GM23338 (cell line): Measurements from ENCODE around the gene ATL2. TPM values are rescaled to one million over a fixed set of nuclear protein-coding genes. Genes with fewer than 3 reads are reported as not detected.

Experiments used
- ATAC-seq: fragments of 200-7000 bp; cut with Tn5 transposase; 3 replicates; pipeline ENCODE4 v1.9.1; 2020
- DNase-seq: peaks from one replicate; pipeline ENCODE4 v3.0.0-alpha.2; 2015; ENCODE audit warnings: low spot score
- H2AFZ ChIP-seq: fragments of 200-600 bp; sonication (generic); 2 replicates; pipeline ENCODE4 v1.8.0; 2016; ENCODE audit warnings: antibody characterized with exemption, mild to moderate bottlenecking, moderate library complexity
- H3F3A ChIP-seq: fragments of 200-600 bp; sonication (generic); replicated peaks from 2 replicates; pipeline ENCODE4 v1.8.0; 2017; ENCODE audit warnings: antibody characterized with exemption, mixed run types, low read depth
- H3K27ac ChIP-seq: fragments of 200-600 bp; sonication (generic); 2 replicates; pipeline ENCODE4 v1.6.1; 2016; ENCODE audit warnings: low read depth
- H3K27me3 ChIP-seq: fragments of 200-600 bp; sonication (generic); 2 replicates; pipeline ENCODE4 v1.8.0; 2016; ENCODE audit warnings: mild to moderate bottlenecking, mixed run types, moderate library complexity; ENCODE audit not compliant: insufficient read depth
- H3K36me3 ChIP-seq: fragments of 200-600 bp; sonication (generic); 2 replicates; pipeline ENCODE4 v1.8.0; 2016; ENCODE audit warnings: mild to moderate bottlenecking; ENCODE audit not compliant: insufficient read depth
- H3K4me1 ChIP-seq: fragments of 200-600 bp; sonication (generic); 2 replicates; pipeline ENCODE4 v1.8.0; 2016; ENCODE audit warnings: mild to moderate bottlenecking, moderate library complexity; ENCODE audit not compliant: insufficient read depth
- H3K4me2 ChIP-seq: fragments of 200-600 bp; sonication (generic); 2 replicates; pipeline ENCODE4 v1.7.1; 2017; ENCODE audit warnings: mixed run types
- H3K4me3 ChIP-seq: fragments of 200-600 bp; sonication (generic); 2 replicates; pipeline ENCODE4 v1.6.1; 2016; ENCODE audit warnings: mixed run types
- H3K79me2 ChIP-seq: fragments of 200-600 bp; sonication (generic); replicated peaks from 2 replicates; pipeline ENCODE4 v1.8.0; 2017; ENCODE audit warnings: mild to moderate bottlenecking; ENCODE audit not compliant: insufficient read depth
- H3K9me2 ChIP-seq: fragments of 200-600 bp; sonication (generic); 2 replicates; pipeline ENCODE4 v1.8.0; 2017; ENCODE audit not compliant: insufficient read depth
- H4K20me1 ChIP-seq: fragments of 200-600 bp; sonication (generic); replicated peaks from 2 replicates; pipeline ENCODE4 v1.8.0; 2017; ENCODE audit warnings: mild to moderate bottlenecking; ENCODE audit not compliant: insufficient read depth
- H3K27ac Mint-ChIP-seq: 2 replicates; pipeline ENCODE4 v1.8.0; 2020; ENCODE audit warnings: inconsistent platforms, mild to moderate bottlenecking, moderate library complexity, mixed read lengths
- H3K27me3 Mint-ChIP-seq: 3 replicates; pipeline ENCODE4 v1.8.0; 2022; ENCODE audit warnings: low read depth, mild to moderate bottlenecking, moderate library complexity, mixed read lengths, inconsistent platforms; ENCODE audit not compliant: insufficient read depth, poor library complexity
- H3K36me3 Mint-ChIP-seq: 3 replicates; pipeline ENCODE4 v1.8.0; 2021; ENCODE audit warnings: low read depth, mild to moderate bottlenecking, inconsistent platforms, moderate library complexity, mixed read lengths
- H3K4me1 Mint-ChIP-seq: 3 replicates; pipeline ENCODE4 v1.8.0; 2020; ENCODE audit warnings: mild to moderate bottlenecking, inconsistent platforms, mixed read lengths
- H3K4me3 Mint-ChIP-seq: 3 replicates; pipeline ENCODE4 v1.8.0; 2021; ENCODE audit warnings: moderate library complexity, mild to moderate bottlenecking, inconsistent platforms, mixed read lengths
- H3K9me3 Mint-ChIP-seq: 3 replicates; pipeline ENCODE4 v1.8.0; 2020; ENCODE audit warnings: moderate library complexity, mild to moderate bottlenecking, inconsistent platforms, mixed read lengths
- CREB1 ChIP-seq: fragments of 250-450 bp; sonication (Bioruptor Pico); IDR thresholded peaks from 2 replicates; pipeline ENCODE4 v1.5.0; 2020; ENCODE audit warnings: low read depth, mild to moderate bottlenecking, moderate library complexity
- CTCF ChIP-seq, 2 experiments: fragments of 200-600 bp in 1 of 2; sonication (generic) in 1 of 2; conservative IDR thresholded peaks; 2 replicates each; pipeline versions ENCODE4 v1.5.1 to v1.6.1; 2016 to 2017; ENCODE audit warnings: antibody characterized with exemption in 2 of 2, low read depth in 2 of 2, mild to moderate bottlenecking in 2 of 2, moderate library complexity in 1 of 2
- EZH2 ChIP-seq: fragments of 200-600 bp; sonication (generic); IDR thresholded peaks from one replicate; pipeline ENCODE4 v1.8.0; 2017; ENCODE audit warnings: antibody characterized with exemption, mild to moderate bottlenecking, low read depth; ENCODE audit not compliant: unreplicated experiment
- EZH2phosphoT487 ChIP-seq: fragments of 200-600 bp; sonication (generic); IDR thresholded peaks from one replicate; pipeline ENCODE4 v1.8.1; 2018; ENCODE audit warnings: antibody characterized with exemption; ENCODE audit not compliant: unreplicated experiment
- JUNB ChIP-seq: IDR thresholded peaks from one replicate; pipeline ENCODE4 v1.6.1; 2016; ENCODE audit warnings: antibody characterized with exemption; ENCODE audit not compliant: unreplicated experiment
- NANOG ChIP-seq: IDR thresholded peaks from 2 replicates; pipeline ENCODE4 v1.6.1; 2016; ENCODE audit warnings: antibody characterized with exemption, borderline replicate concordance
- POLR2AphosphoS5 ChIP-seq: IDR thresholded peaks from 2 replicates; pipeline ENCODE4 v1.6.1; 2016; ENCODE audit warnings: antibody characterized with exemption, low read depth
- STAT1 ChIP-seq: IDR thresholded peaks from one replicate; pipeline ENCODE4 v1.6.1; 2016; ENCODE audit warnings: antibody characterized with exemption; ENCODE audit not compliant: unreplicated experiment
- ZNF114 ChIP-seq: fragments of 250-450 bp; sonication (Bioruptor Pico); IDR thresholded peaks from 2 replicates; pipeline ENCODE4 v1.5.0; 2020; ENCODE audit warnings: mild to moderate bottlenecking, moderate library complexity
- ZNF331 ChIP-seq: fragments of 250-450 bp; sonication (Bioruptor Pico); IDR thresholded peaks from 2 replicates; pipeline ENCODE4 v1.5.0; 2020; ENCODE audit warnings: low read depth, mild to moderate bottlenecking, moderate library complexity
- polyA plus RNA-seq: library from polyadenylated mRNA; unstranded; fragments of >200 nt; fragmentation: Nextera tagmentation; extraction: Ambion mirVana; gene quantifications from 2 replicates; pipeline ENCODE4 v1.2.1, GENCODE V29; 2016
- total RNA-seq: library from RNA; depleted of rRNA; stranded (reverse); fragments of >200 nt; shearing (Covaris generic); gene quantifications from 2 replicates; pipeline ENCODE4 v1.2.3, GENCODE V29; 2014
- TF ChIP-seq, protein P1 (sequence below): fragments of 250-450 bp; sonication (Bioruptor Pico); IDR thresholded peaks from 2 replicates; pipeline ENCODE4 v1.5.0; 2020; ENCODE audit warnings: mild to moderate bottlenecking, moderate library complexity
- TF ChIP-seq, protein P2 (sequence below): IDR thresholded peaks from 2 replicates; pipeline ENCODE4 v1.6.1; 2016; ENCODE audit warnings: antibody characterized with exemption
- TF ChIP-seq, protein P3 (sequence below): IDR thresholded peaks from one replicate; pipeline ENCODE4 v1.6.1; 2018; ENCODE audit warnings: antibody characterized with exemption; ENCODE audit not compliant: unreplicated experiment

Gene ATL2
- total and polyA plus RNA-seq, 2 experiments from 2014 or later = 30.2 to 140 TPM

DNA sequence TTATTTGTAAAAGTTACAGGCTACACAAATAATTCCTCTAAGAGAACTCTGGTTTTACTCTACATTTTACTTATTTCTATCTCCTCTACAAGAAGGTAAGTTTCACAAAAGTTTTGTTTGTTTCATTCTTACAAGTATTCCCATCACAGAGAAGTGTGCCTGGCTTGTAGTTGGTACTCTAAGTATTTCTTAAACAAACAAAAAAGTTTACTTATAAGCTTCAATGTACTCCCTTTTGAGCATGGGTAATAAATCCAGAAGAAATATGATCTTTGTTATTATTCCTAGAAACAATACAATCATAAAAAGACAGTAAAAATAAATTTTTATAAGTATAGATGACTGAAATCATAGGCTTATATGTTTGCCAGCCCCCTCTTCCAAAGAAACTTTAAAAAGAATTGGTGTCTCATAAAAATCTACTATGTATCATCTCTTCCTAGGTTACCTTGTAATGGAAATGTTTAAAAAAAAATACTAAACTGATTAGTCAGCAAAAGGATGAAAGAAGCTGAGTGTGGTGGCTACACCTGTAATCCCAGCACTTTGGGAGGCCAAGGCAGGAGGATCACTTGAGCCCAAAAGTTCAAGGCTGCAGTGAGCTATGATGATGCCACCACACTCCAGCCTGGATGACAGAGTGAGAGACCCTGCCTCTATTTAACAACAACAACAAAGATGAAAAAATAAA is 54.7 kb downstream of the ATL2 start:
- Histone ChIP-seq H4K20me1 (peaks cover 2% of the 10 kb centered on the region; the same call in 1 of the 2 replicates), H3K27ac (no peak overlapping the region), H3K9me2 (no peaks in the 10 kb centered on the region), H3K36me3 (no peaks in the 10 kb centered on the region; the same call in 1 of the 2 replicates), H3K4me1 (no peaks in the 10 kb centered on the region), H3K4me3 (no peak overlapping the region), H3K79me2 (peaks cover 62% of the 10 kb centered on the region), H2AFZ (no peak overlapping the region), H3K4me2 (no peak overlapping the region), H3K27me3 (no peaks in the 10 kb centered on the region), H3F3A (0 out of 2 replicates have a peak, but pooled peaks cover under 1% of the 10 kb centered on the region)
- Mint-ChIP-seq H3K27me3 (peaks cover 2% of the 10 kb centered on the region), H3K27ac (no peak overlapping the region), H3K36me3 (peaks cover 11% of the 10 kb centered on the region; the same call in 2 of the 3 replicates), H3K4me1 (peaks cover 5% of the 10 kb centered on the region), H3K9me3 (no peaks in the 10 kb centered on the region), H3K4me3 (no peak overlapping the region)
- DNase-seq (no peak), ATAC-seq (no peak)
- no peak for TF ChIP-seq ZNF331 (CRISPR knock-in tag)
- TF ChIP-seq ZNF114 = no peak
- TF ChIP-seq, protein P1, sequence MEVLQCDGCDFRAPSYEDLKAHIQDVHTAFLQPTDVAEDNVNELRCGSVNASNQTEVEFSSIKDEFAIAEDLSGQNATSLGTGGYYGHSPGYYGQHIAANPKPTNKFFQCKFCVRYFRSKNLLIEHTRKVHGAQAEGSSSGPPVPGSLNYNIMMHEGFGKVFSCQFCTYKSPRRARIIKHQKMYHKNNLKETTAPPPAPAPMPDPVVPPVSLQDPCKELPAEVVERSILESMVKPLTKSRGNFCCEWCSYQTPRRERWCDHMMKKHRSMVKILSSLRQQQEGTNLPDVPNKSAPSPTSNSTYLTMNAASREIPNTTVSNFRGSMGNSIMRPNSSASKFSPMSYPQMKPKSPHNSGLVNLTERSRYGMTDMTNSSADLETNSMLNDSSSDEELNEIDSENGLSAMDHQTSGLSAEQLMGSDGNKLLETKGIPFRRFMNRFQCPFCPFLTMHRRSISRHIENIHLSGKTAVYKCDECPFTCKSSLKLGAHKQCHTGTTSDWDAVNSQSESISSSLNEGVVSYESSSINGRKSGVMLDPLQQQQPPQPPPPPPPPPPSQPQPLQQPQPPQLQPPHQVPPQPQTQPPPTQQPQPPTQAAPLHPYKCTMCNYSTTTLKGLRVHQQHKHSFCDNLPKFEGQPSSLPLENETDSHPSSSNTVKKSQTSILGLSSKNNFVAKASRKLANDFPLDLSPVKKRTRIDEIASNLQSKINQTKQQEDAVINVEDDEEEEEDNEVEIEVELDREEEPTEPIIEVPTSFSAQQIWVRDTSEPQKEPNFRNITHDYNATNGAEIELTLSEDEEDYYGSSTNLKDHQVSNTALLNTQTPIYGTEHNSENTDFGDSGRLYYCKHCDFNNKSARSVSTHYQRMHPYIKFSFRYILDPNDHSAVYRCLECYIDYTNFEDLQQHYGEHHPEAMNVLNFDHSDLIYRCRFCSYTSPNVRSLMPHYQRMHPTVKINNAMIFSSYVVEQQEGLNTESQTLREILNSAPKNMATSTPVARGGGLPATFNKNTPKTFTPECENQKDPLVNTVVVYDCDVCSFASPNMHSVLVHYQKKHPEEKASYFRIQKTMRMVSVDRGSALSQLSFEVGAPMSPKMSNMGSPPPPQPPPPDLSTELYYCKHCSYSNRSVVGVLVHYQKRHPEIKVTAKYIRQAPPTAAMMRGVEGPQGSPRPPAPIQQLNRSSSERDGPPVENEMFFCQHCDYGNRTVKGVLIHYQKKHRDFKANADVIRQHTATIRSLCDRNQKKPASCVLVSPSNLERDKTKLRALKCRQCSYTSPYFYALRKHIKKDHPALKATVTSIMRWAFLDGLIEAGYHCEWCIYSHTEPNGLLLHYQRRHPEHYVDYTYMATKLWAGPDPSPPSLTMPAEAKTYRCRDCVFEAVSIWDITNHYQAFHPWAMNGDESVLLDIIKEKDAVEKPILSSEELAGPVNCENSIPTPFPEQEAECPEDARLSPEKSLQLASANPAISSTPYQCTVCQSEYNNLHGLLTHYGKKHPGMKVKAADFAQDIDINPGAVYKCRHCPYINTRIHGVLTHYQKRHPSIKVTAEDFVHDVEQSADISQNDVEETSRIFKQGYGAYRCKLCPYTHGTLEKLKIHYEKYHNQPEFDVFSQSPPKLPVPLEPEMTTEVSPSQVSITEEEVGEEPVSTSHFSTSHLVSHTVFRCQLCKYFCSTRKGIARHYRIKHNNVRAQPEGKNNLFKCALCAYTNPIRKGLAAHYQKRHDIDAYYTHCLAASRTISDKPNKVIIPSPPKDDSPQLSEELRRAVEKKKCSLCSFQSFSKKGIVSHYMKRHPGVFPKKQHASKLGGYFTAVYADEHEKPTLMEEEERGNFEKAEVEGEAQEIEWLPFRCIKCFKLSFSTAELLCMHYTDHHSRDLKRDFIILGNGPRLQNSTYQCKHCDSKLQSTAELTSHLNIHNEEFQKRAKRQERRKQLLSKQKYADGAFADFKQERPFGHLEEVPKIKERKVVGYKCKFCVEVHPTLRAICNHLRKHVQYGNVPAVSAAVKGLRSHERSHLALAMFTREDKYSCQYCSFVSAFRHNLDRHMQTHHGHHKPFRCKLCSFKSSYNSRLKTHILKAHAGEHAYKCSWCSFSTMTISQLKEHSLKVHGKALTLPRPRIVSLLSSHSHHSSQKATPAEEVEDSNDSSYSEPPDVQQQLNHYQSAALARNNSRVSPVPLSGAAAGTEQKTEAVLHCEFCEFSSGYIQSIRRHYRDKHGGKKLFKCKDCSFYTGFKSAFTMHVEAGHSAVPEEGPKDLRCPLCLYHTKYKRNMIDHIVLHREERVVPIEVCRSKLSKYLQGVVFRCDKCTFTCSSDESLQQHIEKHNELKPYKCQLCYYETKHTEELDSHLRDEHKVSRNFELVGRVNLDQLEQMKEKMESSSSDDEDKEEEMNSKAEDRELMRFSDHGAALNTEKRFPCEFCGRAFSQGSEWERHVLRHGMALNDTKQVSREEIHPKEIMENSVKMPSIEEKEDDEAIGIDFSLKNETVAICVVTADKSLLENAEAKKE (CRISPR knock-in tag) = no peak
- TF ChIP-seq JUNB = no peak
- no peak for TF ChIP-seq CREB1 (CRISPR knock-in tag)
- TF ChIP-seq POLR2AphosphoS5 = no peak
- TF ChIP-seq, protein P2, sequence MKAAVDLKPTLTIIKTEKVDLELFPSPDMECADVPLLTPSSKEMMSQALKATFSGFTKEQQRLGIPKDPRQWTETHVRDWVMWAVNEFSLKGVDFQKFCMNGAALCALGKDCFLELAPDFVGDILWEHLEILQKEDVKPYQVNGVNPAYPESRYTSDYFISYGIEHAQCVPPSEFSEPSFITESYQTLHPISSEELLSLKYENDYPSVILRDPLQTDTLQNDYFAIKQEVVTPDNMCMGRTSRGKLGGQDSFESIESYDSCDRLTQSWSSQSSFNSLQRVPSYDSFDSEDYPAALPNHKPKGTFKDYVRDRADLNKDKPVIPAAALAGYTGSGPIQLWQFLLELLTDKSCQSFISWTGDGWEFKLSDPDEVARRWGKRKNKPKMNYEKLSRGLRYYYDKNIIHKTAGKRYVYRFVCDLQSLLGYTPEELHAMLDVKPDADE = no peak
- TF ChIP-seq EZH2phosphoT487 = no peak
- no peak for TF ChIP-seq CTCF (conservative IDR thresholded peaks at IDR 0.05; ENCODE audit: low read depth in 2 of 2)
- no peak for TF ChIP-seq STAT1
- TF ChIP-seq, protein P3, sequence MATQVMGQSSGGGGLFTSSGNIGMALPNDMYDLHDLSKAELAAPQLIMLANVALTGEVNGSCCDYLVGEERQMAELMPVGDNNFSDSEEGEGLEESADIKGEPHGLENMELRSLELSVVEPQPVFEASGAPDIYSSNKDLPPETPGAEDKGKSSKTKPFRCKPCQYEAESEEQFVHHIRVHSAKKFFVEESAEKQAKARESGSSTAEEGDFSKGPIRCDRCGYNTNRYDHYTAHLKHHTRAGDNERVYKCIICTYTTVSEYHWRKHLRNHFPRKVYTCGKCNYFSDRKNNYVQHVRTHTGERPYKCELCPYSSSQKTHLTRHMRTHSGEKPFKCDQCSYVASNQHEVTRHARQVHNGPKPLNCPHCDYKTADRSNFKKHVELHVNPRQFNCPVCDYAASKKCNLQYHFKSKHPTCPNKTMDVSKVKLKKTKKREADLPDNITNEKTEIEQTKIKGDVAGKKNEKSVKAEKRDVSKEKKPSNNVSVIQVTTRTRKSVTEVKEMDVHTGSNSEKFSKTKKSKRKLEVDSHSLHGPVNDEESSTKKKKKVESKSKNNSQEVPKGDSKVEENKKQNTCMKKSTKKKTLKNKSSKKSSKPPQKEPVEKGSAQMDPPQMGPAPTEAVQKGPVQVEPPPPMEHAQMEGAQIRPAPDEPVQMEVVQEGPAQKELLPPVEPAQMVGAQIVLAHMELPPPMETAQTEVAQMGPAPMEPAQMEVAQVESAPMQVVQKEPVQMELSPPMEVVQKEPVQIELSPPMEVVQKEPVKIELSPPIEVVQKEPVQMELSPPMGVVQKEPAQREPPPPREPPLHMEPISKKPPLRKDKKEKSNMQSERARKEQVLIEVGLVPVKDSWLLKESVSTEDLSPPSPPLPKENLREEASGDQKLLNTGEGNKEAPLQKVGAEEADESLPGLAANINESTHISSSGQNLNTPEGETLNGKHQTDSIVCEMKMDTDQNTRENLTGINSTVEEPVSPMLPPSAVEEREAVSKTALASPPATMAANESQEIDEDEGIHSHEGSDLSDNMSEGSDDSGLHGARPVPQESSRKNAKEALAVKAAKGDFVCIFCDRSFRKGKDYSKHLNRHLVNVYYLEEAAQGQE = no peak
- TF ChIP-seq NANOG = no peak
- TF ChIP-seq EZH2 = no peak
